GM12891 (cell line): Measurements from ENCODE around the gene STXBP2.

Experiments
- PAX5 ChIP-seq: IDR thresholded peaks from 2 replicates; pipeline ENCODE4 v1.6.1; 2011; ENCODE audit warnings: low read length, moderate library complexity, mild to moderate bottlenecking; ENCODE audit not compliant: insufficient read depth, severe bottlenecking
- POLR2A ChIP-seq: IDR thresholded peaks from 2 replicates; pipeline ENCODE4 v1.6.1; 2011; ENCODE audit warnings: low read depth, low read length, control low read depth
- POLR2AphosphoS5 ChIP-seq: IDR thresholded peaks from 2 replicates; pipeline ENCODE4 v1.6.1; 2011; ENCODE audit warnings: low read depth, low read length, control low read depth
- POU2F2 ChIP-seq: IDR thresholded peaks from 2 replicates; pipeline ENCODE4 v1.6.1; 2011; ENCODE audit warnings: low read depth, mild to moderate bottlenecking, control low read depth, low read length, moderate library complexity
- SPI1 ChIP-seq: IDR thresholded peaks from 2 replicates; pipeline ENCODE4 v1.6.1; 2011; ENCODE audit warnings: low read depth, low read length, control low read depth
- TAF1 ChIP-seq: IDR thresholded peaks from 2 replicates; pipeline ENCODE4 v1.6.1; 2011; ENCODE audit warnings: low read depth, low read length, control low read depth

GRCh38 chr19:7665076-7665475, 28.2 kb downstream of the STXBP2 start:
- TF ChIP-seq POLR2A, result no peak
- no peak for TF ChIP-seq POLR2AphosphoS5
- TF ChIP-seq SPI1, result no peak
- TF ChIP-seq TAF1, result no peak
- no peak for TF ChIP-seq POU2F2
- TF ChIP-seq PAX5, result no peak
